ENCODE measurements around the gene PNMA8A.
A peak's percentile ranks its signal among the peaks of the same experiment; 100 is the strongest.

Gene PNMA8A

DNA sequence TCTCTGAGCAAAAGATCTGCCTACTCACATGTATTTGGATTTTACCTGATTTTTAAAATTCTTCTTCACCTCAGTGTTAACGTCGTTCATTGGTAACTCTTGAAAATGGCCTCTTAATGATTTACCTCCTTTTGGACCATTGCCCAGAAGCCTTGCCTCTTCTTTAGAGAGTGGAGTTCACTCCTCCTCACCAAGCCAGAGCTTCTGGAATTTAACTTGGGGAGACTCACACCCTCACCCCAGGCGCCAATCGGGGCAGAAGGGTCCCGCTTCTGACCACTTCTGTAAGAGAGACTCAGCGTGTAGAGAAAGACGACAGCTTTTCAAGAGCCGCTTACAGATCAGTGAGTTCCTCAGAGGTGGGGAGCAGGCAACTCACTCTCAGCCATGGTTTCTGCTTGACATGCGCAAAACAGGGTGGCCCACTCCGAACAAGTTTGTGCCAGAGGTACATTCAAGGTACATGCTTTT is 45.3 kb downstream of the PNMA8A start:
- in situ Hi-C loops (cut with MboI; ENCODE audit: low sequenced_read_pairs), result no loop called here
- no peak for DNase-seq (ENCODE audit: low spot score in 2 of 2)
- H3K4me3 ChIP-seq, result peak overlapping the region; percentile 36

DNA sequence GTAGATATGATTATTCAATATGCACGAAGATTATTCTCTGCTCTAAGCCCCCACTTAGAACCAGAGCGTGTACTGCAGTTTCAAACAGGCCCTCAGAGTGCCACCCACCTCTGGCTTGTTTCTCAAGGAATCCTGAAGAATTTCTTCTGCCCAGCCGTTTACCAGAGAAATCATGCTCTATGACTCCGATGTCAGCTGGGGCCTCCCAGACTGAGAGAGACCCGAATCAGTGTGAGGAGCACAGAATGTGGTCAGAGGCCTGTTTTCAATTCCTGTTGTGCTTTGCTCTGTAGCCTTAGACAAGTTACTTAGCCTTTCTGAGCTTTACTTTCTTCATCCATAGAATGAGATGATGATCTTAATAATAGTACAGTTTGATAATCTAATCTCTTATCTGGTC is 48.2 kb downstream of the PNMA8A start:
- no peaks in the 10 kb centered on the region for H3K27me3 ChIP-seq (ENCODE audit: low read depth)
- in situ Hi-C loops (cut with MboI; ENCODE audit: low sequenced_read_pairs), result no loop called here
- H3K4me3 ChIP-seq, result no peak overlapping the region
- no peaks in the 10 kb centered on the region for H3K36me3 ChIP-seq (replicated peaks)
- peaks cover 5% of the 10 kb centered on the region; the same call in 1 of the 2 replicates for H3K4me1 ChIP-seq
- H3K9me3 ChIP-seq, result no peaks in the 10 kb centered on the region
- no peak for DNase-seq (ENCODE audit: low spot score in 2 of 2)

More for the DNA sequence above, 45.3 kb downstream of the PNMA8A start:
- Histone ChIP-seq H3K36me3 (replicated peaks) (no peaks in the 10 kb centered on the region), H3K4me1 (peaks cover 5% of the 10 kb centered on the region; the same call in 1 of the 2 replicates), H3K27me3 (ENCODE audit: low read depth) (no peaks in the 10 kb centered on the region), H3K9me3 (no peaks in the 10 kb centered on the region)

GRCh38 chr19:46422344-46422743 is 49.0 kb downstream of the PNMA8A start:
- no peak for DNase-seq (ENCODE audit: low spot score in 2 of 2)
- Histone ChIP-seq H3K9me3 (no peaks in the 10 kb centered on the region), H3K36me3 (replicated peaks) (no peaks in the 10 kb centered on the region), H3K27me3 (ENCODE audit: low read depth) (no peaks in the 10 kb centered on the region), H3K4me1 (peaks cover 5% of the 10 kb centered on the region; the same call in 1 of the 2 replicates), H3K4me3 (no peak overlapping the region)
- in situ Hi-C loops (cut with MboI; ENCODE audit: low sequenced_read_pairs), result no loop called here

DNA sequence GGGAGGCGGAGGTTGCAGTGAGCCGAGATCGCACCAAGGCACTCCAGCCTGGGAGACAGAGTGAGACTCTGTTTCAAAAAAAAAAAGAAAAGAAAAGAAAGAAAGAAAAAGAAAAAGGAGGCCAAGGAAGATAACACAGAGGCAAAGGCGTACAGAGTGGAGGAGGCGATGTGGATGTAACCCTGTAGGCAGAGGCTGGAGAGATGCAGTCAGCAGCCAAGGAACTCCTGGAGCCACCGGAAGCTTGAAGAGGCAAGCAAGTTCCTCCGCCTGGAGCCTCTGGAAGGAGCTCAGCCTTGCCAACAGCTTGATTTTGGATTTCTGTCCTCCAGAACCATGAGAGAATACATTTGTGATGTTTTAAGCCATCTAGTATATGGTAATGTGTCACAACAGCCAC is 51.3 kb downstream of the PNMA8A start:
- no peak for DNase-seq (ENCODE audit: low spot score in 2 of 2)
- no peaks in the 10 kb centered on the region for H3K27me3 ChIP-seq (ENCODE audit: low read depth)
- no peaks in the 10 kb centered on the region for H3K9me3 ChIP-seq
- no peak overlapping the region for H3K4me3 ChIP-seq
- in situ Hi-C loops (cut with MboI; ENCODE audit: low sequenced_read_pairs), result no loop called here
- H3K4me1 ChIP-seq, result peaks cover 12% of the 10 kb centered on the region
- H3K36me3 ChIP-seq (replicated peaks), result no peaks in the 10 kb centered on the region
